Skeletal muscle satellite cell (primary cell): ENCODE data around the gene TBC1D21.
"Not testable (repeated sequence)": the region's sequence is repeated elsewhere in the genome, so short reads cannot be mapped to it uniquely, and the experiment has no call there.

ENCODE experiments used
- H3K27me3 ChIP-seq: 2 replicates; pipeline ENCODE4 v1.7.0; 2013; ENCODE audit warnings: low read length; ENCODE audit not compliant: control insufficient read depth, insufficient read depth
- H3K36me3 ChIP-seq: 2 replicates; pipeline ENCODE4 v1.7.0; 2013; ENCODE audit warnings: mild to moderate bottlenecking, control low read depth, low read length; ENCODE audit not compliant: insufficient read depth
- H3K4me1 ChIP-seq: 2 replicates; pipeline ENCODE4 v1.7.0; 2013; ENCODE audit warnings: low read length; ENCODE audit not compliant: control insufficient read depth, insufficient read depth
- H3K4me2 ChIP-seq: 2 replicates; pipeline ENCODE4 v1.7.0; 2013; ENCODE audit warnings: mild to moderate bottlenecking, low read length
- H3K4me3 ChIP-seq: 2 replicates; pipeline ENCODE4 v1.7.0; 2013; ENCODE audit warnings: low read length
- H3K9ac ChIP-seq: 2 replicates; pipeline ENCODE4 v1.7.0; 2013; ENCODE audit warnings: mild to moderate bottlenecking, low read depth, low read length, moderate library complexity
- H3K9me3 ChIP-seq: replicated peaks from 2 replicates; pipeline ENCODE4 v1.7.0; 2013; ENCODE audit warnings: mild to moderate bottlenecking, control low read depth, low read length

TBC1D21 gene

DNA sequence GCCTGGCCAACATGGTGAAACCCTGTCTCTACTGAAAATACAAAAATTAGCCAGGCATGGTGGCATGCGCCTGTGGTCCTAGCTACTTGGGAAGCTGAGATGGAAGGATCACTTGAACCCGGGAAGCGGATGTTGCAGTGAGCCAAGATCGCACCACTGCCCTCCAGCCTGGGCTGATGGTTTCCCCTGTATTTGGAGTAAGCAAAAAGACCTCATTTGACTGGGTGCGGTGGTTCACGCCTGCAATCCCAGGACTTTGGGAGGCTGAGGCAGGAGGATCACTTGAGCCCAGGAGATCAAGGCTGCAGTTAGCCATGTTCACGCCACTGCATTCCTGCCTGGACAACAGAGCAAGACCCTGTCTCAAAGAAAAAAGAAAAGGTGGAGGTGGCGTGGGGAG lies 65.2 kb downstream of the TBC1D21 start:
- not testable (repeated sequence) for H3K4me3 ChIP-seq, H3K27me3 ChIP-seq, H3K9me3 ChIP-seq, H3K4me2 ChIP-seq, H3K9ac ChIP-seq
- peaks cover 31% of the 10 kb centered on the region for H3K36me3 ChIP-seq
- peaks cover 61% of the 10 kb centered on the region for H3K4me1 ChIP-seq
